GM21529 (cell line): Measurements from ENCODE around the gene PDLIM5.
A peak's percentile ranks its signal among the peaks of the same experiment; 100 is the strongest.

Experiments
- ATAC-seq: cut with Tn5 transposase; IDR thresholded peaks from one replicate; pipeline ENCODE4 v1.9.1; 2021; ENCODE audit not compliant: unreplicated experiment

The PDLIM5 gene

DNA sequence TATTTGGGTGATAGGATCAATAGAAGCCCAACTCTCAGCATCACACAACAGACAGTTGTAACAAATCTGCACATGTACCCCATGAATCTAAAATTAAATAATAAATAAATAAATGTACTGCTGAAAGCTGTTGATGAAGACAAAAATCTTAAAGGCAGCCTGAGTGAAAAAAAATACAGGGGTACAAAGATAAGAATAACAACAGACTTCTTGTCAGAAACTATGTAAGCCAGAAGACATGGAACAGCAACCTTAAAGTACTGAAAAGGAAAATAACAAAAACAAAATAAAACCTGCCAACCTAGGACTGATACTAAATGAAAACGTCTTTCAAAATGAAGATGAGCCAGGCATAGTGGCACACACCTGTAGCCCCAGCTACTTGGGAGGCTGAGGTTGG is 25.0 kb upstream of the PDLIM5 start:
- no peak for ATAC-seq

DNA sequence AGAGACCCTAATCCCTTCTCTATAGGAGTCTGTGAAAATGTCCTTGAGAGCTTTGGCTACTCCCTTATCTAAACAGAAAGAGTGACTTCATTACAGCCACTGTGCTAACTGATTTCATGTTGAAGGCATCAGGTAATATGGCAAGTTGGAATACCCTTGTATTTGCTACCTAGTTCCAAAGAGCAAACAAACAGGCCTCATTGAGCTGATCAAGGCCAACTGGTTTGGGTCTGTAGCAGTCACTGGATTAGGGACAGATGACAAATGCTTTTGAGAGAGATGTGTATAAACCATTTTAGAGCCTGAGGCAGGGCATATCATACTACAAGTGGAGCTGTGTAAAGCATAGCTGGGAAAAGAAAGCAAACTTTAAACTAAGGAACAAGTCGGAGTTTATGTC is 22.9 kb upstream of the PDLIM5 start:
- no peak for ATAC-seq

DNA sequence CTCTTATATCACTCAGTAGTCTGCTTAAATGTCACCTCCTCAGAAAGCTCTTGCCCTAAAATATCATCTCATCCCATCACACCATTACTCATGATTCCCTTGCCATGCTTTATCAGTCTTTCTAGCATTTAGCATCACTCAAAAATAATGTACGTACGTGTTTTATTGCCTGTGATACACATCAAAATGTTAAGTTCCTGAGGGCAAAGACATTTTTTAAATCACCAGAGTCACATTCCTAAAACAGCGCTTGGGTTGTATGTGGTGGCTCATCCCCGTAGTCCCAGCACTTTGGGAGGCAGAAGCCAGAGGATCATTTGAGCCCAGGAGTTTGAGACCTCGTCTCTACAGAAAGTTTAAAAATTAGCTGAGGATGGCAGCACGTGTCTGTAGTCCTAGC is 21.3 kb upstream of the PDLIM5 start:
- ATAC-seq, result no peak

DNA sequence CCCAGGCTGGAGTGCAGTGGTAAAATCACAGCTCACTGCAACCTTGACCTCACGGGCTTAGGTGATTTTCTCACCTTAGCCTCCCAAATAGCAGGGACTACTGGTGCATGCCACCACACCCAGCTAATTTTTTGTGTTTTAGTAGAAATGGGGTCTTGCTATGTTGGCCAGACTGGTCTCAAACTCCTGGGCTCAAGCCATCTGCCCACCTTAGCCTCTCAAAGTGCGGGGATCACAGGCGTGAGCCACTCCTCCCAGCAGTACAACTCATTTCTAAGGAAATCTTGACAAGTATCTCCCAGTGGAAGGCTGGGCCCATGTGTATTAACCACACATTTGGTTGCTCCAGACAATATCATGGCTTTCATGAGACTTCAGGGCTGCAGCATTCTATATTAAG is 20.4 kb upstream of the PDLIM5 start:
- ATAC-seq, result no peak

DNA sequence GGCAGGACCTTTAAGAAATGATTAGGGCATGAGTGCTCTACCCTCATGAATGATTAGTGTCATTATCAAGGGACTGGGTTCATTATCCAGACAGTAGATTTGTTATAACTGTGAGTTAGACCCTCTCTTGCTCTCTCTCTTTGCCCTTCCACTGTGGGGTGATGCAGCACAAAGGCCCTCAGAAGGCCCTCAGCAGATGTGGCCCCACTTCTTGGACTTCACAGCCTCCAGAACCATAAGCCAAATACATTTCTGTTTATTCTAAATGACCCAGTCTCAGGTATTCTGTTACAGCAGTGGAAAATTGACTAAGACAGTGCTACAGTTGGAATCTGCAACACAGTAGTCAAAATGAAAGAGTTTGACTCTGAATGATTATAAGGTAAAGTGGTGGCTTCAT is 17.2 kb upstream of the PDLIM5 start:
- ATAC-seq, result no peak

DNA sequence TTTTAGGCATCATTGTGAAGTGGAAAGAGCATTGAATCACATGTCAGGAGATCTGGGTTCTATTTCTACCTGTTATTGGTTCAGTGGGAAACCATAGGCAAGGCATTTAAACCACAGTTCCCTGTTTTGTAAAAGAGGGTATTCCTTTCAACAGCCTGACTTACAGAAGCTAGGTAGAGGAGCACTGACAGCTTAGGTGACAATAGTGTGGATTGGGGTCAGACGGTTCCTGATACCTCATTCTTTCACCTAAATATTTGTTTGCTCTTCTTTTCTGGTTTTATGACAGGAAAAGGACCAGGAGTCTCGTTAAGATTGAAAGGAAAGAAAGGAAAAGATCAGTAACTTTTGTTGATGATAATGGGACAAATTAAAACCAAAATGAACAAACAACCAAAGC is 15.9 kb upstream of the PDLIM5 start:
- ATAC-seq, result no peak

DNA sequence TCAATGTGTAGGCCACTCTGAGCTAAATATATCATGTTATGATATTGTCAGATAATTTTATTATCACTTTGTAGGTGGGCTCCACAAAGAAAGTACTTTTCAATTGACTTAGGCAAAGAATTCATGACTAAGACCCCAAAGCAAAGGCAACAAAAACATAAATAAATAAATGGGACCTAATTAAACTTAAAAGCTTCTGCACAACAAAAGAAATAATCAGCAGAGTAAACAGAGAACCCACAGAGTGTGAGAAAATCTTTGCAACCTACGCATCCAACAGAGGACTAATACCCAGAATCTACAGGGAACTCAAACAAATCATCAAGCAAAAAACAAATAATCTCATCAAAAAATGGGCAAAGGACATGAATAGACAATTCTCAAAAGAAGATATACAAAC is 15.2 kb upstream of the PDLIM5 start:
- no peak for ATAC-seq

DNA sequence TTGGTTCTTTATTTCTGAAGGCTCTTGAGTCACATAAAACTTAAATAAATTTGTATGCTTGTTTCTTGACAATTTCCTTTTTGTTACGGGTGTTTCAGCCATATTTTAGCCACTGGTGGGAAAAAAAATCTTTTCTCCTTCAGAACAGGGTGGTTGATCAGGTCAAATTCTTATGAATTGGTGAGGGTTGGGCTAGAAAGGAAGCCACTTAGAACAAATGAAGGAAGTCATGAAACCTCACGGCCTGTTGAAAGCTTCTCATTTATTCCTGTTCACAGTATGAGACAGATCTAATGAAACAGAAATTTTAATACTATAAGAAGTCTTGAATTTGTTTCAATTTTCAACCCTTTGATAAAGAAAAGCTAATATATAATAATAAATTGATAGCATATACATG is 12.1 kb upstream of the PDLIM5 start:
- ATAC-seq, result no peak

DNA sequence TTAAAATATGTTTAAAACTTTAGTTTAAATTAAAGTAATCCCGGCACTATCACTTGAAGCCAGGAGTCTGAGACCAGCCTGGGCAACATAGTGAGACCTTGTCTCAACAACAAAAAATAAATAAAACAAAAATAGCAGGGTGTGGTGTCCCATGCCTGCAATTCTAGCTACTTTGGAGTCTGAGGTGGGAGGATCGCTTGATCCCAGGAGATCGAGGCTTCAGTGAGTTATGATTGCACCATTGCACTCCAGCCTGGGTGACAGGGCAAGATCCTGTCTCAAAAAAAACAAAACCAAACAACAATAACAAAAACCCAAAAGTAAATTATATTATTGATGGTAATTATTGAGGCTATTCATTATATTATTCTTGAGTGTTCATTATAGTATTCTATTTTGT is 9.9 kb upstream of the PDLIM5 start:
- no peak for ATAC-seq

DNA sequence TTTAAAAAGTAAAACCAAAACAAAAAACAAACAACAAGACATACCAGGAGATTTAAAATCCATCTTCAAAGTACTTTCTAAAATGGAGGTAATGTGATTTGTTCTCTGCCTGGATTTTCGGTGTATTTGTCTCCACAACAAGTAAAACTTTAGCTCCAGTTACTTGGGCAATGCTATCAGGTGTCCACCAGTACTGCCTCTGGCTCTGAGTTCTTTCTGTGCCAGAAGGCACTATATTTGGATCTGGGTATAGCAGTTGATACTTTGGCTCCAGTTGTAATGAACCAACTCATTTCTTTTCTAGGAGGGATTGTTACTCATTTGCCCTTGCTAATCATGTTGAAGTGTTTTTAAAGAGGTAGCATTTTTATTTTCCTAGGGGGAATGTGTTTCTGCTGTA is 9.5 kb upstream of the PDLIM5 start:
- no peak for ATAC-seq

DNA sequence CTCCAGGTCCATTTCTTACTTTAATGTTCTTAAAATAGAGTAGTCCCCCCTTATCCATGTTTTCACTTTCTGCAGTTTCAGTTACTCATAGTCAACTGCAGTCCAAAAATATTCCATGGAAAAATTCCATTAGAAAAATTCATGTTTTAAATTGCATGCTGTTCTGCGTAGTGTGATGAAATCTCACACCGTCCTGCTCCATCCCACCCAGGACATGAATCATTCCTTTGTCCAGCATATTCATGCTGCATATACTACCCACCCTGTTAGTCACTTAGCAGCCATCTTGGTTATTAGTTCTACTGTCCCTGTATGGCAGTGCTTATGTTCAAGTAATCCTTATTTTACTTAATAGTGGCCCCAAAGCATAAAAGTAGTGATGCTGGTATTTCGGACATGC is 5.4 kb upstream of the PDLIM5 start:
- no peak for ATAC-seq

DNA sequence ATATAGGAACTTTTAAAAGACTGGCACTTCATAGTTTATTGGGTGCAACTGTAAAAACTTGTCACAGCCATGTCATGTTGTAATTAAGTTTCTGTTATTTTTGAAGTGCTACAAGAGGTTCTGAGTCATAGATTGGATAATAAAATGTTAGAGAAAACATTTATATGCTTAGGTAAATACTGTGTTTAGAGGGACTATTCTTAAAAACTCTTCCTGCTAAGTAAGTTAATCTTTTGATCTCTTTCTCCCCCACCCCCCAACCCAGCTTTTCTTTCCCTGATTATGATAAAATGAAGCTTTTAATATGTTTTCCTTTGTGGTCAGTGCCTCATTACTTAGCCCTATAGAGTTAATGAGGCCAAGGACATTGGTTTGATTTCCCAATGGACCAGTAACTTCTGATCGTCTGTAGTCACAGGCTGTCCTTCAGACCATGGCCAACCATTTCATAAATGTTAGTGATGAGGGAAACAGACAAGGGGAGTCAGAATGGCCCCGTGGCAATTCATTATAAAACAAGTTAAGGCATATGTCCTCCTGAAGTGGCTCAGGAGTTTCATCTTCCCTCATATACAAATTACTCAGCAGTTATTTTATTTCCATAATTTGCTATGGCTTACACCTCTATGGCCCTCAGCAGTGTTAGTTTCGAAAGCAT is 3.9 kb upstream of the PDLIM5 start:
- ATAC-seq, result no peak

DNA sequence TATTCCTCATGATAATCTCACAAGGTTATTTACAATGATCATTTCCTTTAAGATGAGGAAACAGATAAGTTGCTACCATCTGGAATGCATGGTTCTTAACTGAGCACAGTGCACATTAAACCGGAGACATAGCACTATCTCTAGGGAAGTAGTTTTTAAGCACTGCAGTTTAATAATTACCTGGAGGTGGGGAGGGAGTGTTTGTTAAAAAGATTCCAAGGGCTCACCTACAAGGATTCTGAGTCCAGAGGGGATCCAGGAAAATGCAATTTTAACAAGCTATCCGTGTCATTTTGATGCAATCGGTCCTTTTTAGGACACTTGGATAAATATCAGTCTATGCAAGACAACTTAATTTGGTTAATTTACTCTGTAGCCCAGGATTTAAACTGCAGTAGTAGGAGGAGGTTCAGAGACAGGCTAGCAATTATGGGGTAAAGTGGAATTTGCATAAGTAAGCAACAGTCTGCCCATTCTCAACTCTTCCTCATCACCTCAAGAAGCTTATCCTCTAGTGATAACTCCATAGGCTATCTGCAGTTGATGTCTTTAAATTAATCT is 2.8 kb upstream of the PDLIM5 start:
- no peak for ATAC-seq

DNA sequence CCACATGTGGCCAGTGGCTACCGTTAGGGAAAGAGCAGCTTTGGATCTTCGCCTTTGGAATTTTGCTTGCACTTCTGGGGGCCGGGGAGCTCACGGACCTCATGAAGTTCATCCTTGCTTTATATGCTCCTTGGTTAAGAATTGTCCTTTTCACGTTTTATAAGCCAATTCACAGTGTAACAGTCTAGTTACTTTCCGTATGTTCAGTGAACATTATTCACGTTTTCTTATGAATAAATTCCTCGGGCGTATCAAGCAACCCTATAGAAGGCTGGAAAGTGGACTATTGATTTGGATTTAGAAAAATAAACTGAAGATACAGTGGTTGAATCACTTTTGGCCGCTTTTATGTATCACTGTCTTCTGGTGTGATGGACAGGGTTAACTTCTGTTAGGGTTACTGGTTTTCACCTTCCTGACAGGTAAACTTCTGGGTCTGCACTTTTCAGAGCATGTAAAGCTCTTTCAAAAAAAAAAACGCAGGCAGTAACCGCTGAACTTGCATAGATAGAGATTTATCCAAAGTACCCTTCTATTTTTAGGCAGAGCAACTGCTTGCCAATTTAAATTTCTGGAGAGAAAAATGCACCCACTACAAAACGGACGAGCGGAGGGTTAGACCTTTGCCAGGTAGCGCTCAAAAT is 569 bp upstream of the PDLIM5 start:
- ATAC-seq, result no peak

DNA sequence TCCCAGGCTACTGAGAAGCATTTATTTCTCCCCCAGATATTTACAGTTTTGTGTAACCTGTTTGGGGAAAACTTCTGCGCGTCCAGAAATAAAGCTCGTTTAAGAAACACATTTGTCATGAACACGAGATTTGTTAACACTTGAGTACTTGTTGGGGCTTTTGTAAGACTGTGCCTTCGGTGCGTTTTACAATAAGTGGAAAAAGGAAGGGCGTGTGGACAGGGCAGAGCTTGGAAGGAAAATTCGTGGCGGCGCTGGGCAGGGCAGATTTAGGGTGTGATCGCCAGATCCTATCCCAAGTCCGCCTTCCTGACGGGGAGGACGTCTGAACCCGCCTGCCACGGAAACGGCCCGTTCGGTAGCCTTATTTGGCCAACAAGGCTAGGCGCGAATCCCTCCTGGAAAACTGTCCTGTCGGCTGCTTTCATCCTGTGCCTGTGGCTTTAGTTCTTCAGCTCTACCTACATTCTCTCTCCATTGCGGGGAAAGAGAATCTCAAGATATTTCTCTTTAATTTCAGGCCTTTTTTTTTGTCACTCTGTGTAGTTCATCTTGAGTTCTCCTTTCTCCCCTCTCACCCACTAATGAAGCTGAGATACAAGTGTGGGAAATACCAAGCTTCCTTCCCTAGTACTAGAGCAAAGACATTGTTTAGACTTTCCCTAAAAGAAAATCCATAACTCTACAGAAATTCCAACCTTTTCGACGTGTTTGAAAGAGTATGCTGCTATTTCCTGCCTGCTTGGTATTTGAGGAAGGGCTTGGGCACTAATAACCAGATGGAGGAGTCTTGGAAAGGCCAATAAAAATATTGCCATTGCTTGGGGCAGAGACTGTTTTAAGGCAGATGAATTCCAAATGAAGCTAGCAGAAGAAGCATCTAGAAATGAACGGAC is 982 bp downstream of the PDLIM5 start:
- peak; percentile 19 for ATAC-seq

DNA sequence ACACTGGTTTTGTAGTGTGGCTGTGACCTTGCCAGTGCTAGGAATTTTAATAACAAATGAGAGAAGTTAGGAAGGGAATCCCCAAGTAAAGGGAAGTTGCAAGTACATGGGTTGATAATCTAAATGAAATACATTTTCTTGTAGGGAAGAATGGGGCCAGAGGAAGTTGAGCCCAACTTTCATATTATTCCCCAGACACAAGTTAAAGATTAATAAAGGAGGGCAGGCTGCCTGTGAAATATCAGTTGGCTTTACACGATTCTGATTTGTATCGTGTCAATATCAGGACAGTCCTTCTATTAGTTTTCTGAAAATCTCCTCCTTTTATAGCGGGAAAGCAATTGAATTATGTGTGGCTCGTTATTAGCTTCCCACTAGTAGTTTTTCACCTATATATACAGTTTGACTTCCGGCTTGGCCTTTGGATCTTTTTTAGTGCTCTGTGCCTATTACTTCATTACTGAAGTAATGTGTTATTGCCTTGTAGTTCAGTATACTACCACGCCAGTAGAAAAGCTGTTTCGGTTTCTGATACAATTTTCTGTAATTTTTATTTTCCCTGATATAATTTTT is 1.7 kb downstream of the PDLIM5 start:
- ATAC-seq, result no peak

DNA sequence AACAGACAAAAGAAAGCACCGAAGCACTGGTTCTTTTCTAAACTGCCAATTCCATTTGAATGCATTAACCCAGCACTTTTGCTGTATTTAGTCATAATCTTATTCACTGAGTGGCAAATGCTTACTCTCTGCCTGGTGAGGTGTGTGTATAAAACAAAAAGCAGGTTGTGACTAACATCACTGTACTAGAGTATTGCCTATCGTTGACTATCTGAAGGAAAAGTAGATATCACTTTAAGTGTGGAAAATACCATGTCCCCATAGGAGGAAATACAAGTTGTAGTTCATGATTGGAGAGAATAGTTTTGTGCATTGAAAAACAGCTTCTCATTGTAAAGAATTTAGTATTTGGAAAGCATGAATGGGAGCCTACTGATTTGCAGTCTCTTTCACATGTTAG is 2.7 kb downstream of the PDLIM5 start:
- no peak for ATAC-seq

DNA sequence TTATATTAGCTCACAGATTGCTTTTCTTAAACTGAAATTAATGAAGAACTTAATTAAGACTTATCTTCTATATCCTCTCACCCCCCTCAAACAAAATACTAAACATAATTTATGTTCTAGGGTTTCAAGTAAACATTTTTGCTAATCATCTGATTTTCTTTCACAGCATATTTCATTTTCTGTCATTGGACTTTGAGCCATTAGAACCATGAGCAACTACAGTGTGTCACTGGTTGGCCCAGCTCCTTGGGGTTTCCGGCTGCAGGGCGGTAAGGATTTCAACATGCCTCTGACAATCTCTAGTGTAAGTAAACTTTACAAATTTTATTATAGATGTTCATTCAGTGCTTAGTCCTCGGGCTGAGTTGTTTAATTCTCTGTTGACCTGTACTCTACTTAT is 3.3 kb downstream of the PDLIM5 start:
- ATAC-seq, result no peak

DNA sequence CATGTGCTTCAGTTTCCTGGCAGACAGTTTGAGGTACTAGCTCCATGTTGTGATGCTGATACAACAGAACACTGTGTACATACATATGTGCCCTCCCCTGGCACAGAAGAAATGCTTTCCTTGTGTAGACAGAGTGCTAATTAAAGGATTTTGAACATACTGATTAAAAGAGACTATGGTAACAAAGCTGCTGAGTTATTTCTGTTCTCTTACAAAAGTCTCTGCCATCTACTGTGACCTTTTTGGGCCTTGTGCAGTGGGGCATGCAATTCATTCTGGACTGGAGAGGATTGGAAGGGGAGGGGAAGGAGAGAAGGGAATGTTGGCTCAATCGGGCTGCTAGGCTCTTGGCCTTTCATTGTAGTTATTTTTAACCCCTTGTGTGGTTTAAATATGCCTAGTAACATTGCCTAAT is 6.0 kb downstream of the PDLIM5 start:
- ATAC-seq, result no peak

DNA sequence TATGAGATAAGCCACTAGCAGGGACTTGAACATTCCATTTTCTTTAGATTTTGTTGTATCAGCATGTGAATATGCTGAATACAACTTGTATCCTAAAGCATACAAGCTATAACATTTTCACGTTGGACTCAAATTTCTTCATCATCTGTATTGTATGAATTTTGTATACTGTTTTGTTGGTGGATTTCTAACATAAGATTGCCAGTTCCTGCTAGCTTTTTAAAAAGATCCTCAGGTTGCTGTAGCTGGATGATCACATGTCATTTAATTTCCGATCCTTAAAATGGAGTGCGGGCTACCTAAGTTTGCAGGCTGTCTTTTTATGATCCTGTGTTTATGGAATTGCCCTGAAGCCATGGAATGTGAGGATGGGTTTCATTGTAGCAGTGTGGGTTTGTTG is 6.9 kb downstream of the PDLIM5 start:
- ATAC-seq, result no peak

DNA sequence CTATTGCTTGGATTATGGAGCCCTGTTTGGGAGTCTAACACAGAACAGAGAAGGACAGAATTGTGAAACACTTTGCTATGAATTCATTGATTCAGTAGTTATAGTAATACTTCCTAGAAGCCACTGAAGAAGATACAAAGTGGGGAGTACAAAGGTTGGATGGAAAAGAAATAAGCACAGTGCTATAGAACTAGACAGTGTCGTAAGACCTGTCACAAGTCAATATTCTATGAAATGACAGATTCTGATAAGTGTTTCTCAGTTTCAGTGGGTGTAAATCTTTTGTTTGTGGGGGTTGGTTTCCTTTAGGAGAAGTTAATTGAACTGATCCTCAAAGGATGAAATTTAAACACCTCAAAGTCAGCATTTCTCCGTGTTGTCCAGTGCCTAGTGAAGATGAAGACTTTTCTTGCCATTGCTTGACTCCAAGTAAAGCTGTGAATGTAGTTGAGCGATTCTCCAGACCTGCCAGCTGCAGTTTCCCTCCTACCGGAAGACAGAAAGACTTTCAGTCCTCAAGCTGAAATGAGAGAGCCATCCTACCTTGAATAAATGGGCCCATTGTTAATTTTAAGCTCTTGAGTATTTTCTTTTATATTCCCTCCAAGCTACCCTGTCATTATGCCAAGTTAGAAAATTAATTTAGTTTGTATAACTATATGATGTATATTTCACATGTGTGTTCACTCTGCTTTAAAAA is 7.9 kb downstream of the PDLIM5 start:
- ATAC-seq, result no peak
